Trophoblast cell (in vitro differentiated cells and primary cell): ENCODE results near the gene P2RY8.
"Not testable (repeated sequence)": the region's sequence is repeated elsewhere in the genome, so short reads cannot be mapped to it uniquely, and the experiment has no call there.

Experiments used
- DNase-seq, 2 donors: peaks; one replicate each; pipeline ENCODE4 v3.0.0-alpha.2; 2016
- H2AFZ ChIP-seq: 2 replicates; pipeline ENCODE4 v1.6.1; 2013; ENCODE audit warnings: low read length, moderate library complexity, mild to moderate bottlenecking; ENCODE audit not compliant: insufficient read depth, poor library complexity
- H2AK5ac ChIP-seq: 2 replicates; pipeline ENCODE4 v1.6.1; 2013; ENCODE audit warnings: mild to moderate bottlenecking, low read length
- H2BK120ac ChIP-seq: 2 replicates; pipeline ENCODE4 v1.6.1; 2013; ENCODE audit warnings: low read length, mild to moderate bottlenecking, moderate library complexity; ENCODE audit not compliant: insufficient read depth, poor library complexity
- H2BK12ac ChIP-seq: 2 replicates; pipeline ENCODE4 v1.6.1; 2013; ENCODE audit warnings: mild to moderate bottlenecking, low read length, moderate library complexity
- H2BK5ac ChIP-seq: 2 replicates; pipeline ENCODE4 v1.6.1; 2013; ENCODE audit warnings: low read length, low read depth, moderate library complexity, mild to moderate bottlenecking; ENCODE audit not compliant: poor library complexity
- H3K14ac ChIP-seq: 2 replicates; pipeline ENCODE4 v1.6.1; 2013; ENCODE audit warnings: mild to moderate bottlenecking, low read length
- H3K18ac ChIP-seq: 2 replicates; pipeline ENCODE4 v1.6.1; 2013; ENCODE audit warnings: mild to moderate bottlenecking, low read length
- H3K23ac ChIP-seq: 2 replicates; pipeline ENCODE4 v1.6.1; 2013; ENCODE audit warnings: low read length
- H3K27ac ChIP-seq: 2 replicates; pipeline ENCODE4 v1.5.1; 2013; ENCODE audit warnings: low read depth, mild to moderate bottlenecking, inconsistent platforms, low read length, moderate library complexity
- H3K27me3 ChIP-seq: 2 replicates; pipeline ENCODE4 v1.6.1; 2013; ENCODE audit warnings: inconsistent platforms, mild to moderate bottlenecking, low read length, moderate library complexity; ENCODE audit not compliant: insufficient read depth
- H3K36me3 ChIP-seq, 2 experiments: 1 replicate in 1 of 2; 2 replicates in 1 of 2; pipeline ENCODE4 v1.6.1; 2013; ENCODE audit warnings: low read length in 2 of 2, mild to moderate bottlenecking in 2 of 2, moderate library complexity in 1 of 2; ENCODE audit not compliant: insufficient read depth in 2 of 2, control insufficient read depth in 1 of 2
- H3K4ac ChIP-seq: 2 replicates; pipeline ENCODE4 v1.6.1; 2013; ENCODE audit warnings: low read depth, mild to moderate bottlenecking, low read length, moderate library complexity
- H3K4me1 ChIP-seq, 2 experiments: 1 replicate in 1 of 2; 2 replicates in 1 of 2; pipeline ENCODE4 v1.6.1; 2013; ENCODE audit warnings: low read length in 2 of 2, mild to moderate bottlenecking in 2 of 2, moderate library complexity in 1 of 2; ENCODE audit not compliant: insufficient read depth in 2 of 2, control insufficient read depth in 1 of 2
- H3K4me2 ChIP-seq: 2 replicates; pipeline ENCODE4 v1.6.1; 2013; ENCODE audit warnings: inconsistent platforms, mild to moderate bottlenecking, low read length, moderate library complexity
- H3K4me3 ChIP-seq: 2 replicates; pipeline ENCODE4 v1.5.1; 2013; ENCODE audit warnings: mild to moderate bottlenecking, low read depth, low read length, inconsistent platforms
- H3K79me1 ChIP-seq: one replicate; pipeline ENCODE4 v1.6.1; 2013; ENCODE audit warnings: low read length
- H3K79me2 ChIP-seq: 2 replicates; pipeline ENCODE4 v1.6.1; 2013; ENCODE audit warnings: low read length, mild to moderate bottlenecking; ENCODE audit not compliant: control insufficient read depth, insufficient read depth, poor library complexity
- H3K9ac ChIP-seq: 2 replicates; pipeline ENCODE4 v1.6.1; 2013; ENCODE audit warnings: mild to moderate bottlenecking, low read length
- H3K9me3 ChIP-seq: 2 replicates; pipeline ENCODE4 v1.6.1; 2013; ENCODE audit warnings: low read depth, mild to moderate bottlenecking, control low read depth, inconsistent platforms, low read length; ENCODE audit not compliant: insufficient read depth
- H4K12ac ChIP-seq: 2 replicates; pipeline ENCODE4 v1.6.1; 2013; ENCODE audit warnings: low read depth, mild to moderate bottlenecking, low read length, moderate library complexity
- H4K8ac ChIP-seq: 2 replicates; pipeline ENCODE4 v1.6.1; 2013; ENCODE audit warnings: low read depth, mild to moderate bottlenecking, low read length, moderate library complexity
- H4K91ac ChIP-seq: one replicate; pipeline ENCODE4 v1.6.1; 2013; ENCODE audit warnings: low read depth, mild to moderate bottlenecking, low read length, moderate library complexity
- WGBS: extraction: QIAGEN DNeasy Blood & Tissue Kit; methylation state at CpG from one replicate; pipeline ENCODE4 v1.1.7; 2013; ENCODE audit warnings: missing lambda C conversion rate; ENCODE audit not compliant: insufficient read length, insufficient coverage; ENCODE audit errors: extremely low coverage; 5-methylcytosine and 5-hydroxymethylcytosine counted together

P2RY8 gene

DNA sequence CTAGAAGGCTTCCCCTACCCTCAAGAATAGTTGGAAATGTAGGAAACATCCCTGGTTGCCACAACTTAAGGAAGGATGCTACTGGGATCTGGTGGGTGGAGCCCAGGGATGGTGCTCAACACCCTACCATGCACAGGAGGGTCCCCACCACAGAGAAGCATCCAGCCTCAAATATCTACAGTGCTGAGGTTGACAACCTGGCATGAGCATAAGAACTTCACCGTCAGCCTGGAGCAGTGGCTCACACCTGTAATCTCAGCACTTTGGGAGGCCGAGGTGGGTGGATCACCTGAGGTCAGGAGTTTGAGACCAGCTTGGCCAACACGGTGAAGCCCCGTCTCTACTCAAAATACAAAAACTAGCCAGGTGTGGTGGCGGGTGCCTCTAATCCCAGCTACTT lies 60.3 kb downstream of the P2RY8 start:
- H3K27me3 ChIP-seq: no peaks in the 10 kb centered on the region
- no peaks in the 10 kb centered on the region for H3K36me3 ChIP-seq
- WGBS: no CpG with 5 or more reads among the region's 5 CpGs
- no peak overlapping the region for H3K4me3 ChIP-seq
- H2AK5ac ChIP-seq: no peak overlapping the region
- H3K79me2 ChIP-seq: no peaks in the 10 kb centered on the region
- H3K79me1 ChIP-seq: no peaks in the 10 kb centered on the region
- no peak overlapping the region for H3K23ac ChIP-seq
- no peak overlapping the region for H3K4ac ChIP-seq
- H2BK120ac ChIP-seq: no peak overlapping the region
- no peak overlapping the region for H2AFZ ChIP-seq
- no peak for DNase-seq
- no peak overlapping the region for H4K8ac ChIP-seq
- no peak overlapping the region for H4K91ac ChIP-seq
- H2BK5ac ChIP-seq: no peak overlapping the region
- no peak overlapping the region for H3K4me2 ChIP-seq
- H4K12ac ChIP-seq: no peak overlapping the region
- H3K4me1 ChIP-seq: peaks cover 2 to 3% of the 10 kb centered on the region in 2 experiments
- no peak overlapping the region for H2BK12ac ChIP-seq
- H3K14ac ChIP-seq: no peak overlapping the region
- no peak overlapping the region for H3K27ac ChIP-seq
- H3K9me3 ChIP-seq: peaks cover 8% of the 10 kb centered on the region
- H3K9ac ChIP-seq: no peak overlapping the region
- no peak overlapping the region for H3K18ac ChIP-seq

- Histone ChIP-seq H3K79me2 (no peaks in the 10 kb centered on the region), H4K12ac (no peak overlapping the region), H3K4me2 (no peak overlapping the region), H3K36me3 (no peaks in the 10 kb centered on the region), H3K4me1 (no peaks in the 10 kb centered on the region), H3K9me3 (peaks cover 9% of the 10 kb centered on the region), H3K4ac (no peak overlapping the region), H3K14ac (no peak overlapping the region), H4K91ac (no peak overlapping the region), H4K8ac (no peak overlapping the region), H2AFZ (no peak overlapping the region), H3K4me3 (no peak overlapping the region), H2BK120ac (no peak overlapping the region), H3K23ac (no peak overlapping the region), H2AK5ac (no peak overlapping the region), H3K79me1 (no peaks in the 10 kb centered on the region), H3K27me3 (no peaks in the 10 kb centered on the region), H2BK5ac (no peak overlapping the region), H2BK12ac (no peak overlapping the region), H3K9ac (no peak overlapping the region), H3K27ac (no peak overlapping the region), H3K18ac (no peak overlapping the region)
- WGBS: no CpG with 5 or more reads among the region's 1 CpG
- DNase-seq: no peak
Measured at GRCh38 chrX:1475881-1476280, 61.1 kb downstream of the P2RY8 start.

GRCh38 chrX:1475481-1475880 lies 61.5 kb downstream of the P2RY8 start:
- no peak overlapping the region for H3K4ac ChIP-seq
- H2BK120ac ChIP-seq: no peak overlapping the region
- H3K9me3 ChIP-seq: peaks cover 9% of the 10 kb centered on the region
- no peaks in the 10 kb centered on the region for H3K79me2 ChIP-seq
- no peaks in the 10 kb centered on the region for H3K27me3 ChIP-seq
- H4K12ac ChIP-seq: no peak overlapping the region
- H3K4me3 ChIP-seq: no peak overlapping the region
- H3K36me3 ChIP-seq: no peaks in the 10 kb centered on the region
- no peaks in the 10 kb centered on the region for H3K79me1 ChIP-seq
- H3K14ac ChIP-seq: no peak overlapping the region
- no peak for DNase-seq
- no peak overlapping the region for H2BK5ac ChIP-seq
- no peak overlapping the region for H2AK5ac ChIP-seq
- H4K8ac ChIP-seq: no peak overlapping the region
- H4K91ac ChIP-seq: no peak overlapping the region
- no peak overlapping the region for H2BK12ac ChIP-seq
- H3K9ac ChIP-seq: no peak overlapping the region
- H3K27ac ChIP-seq: no peak overlapping the region
- no peak overlapping the region for H3K4me2 ChIP-seq
- no peak overlapping the region for H2AFZ ChIP-seq
- no peak overlapping the region for H3K23ac ChIP-seq
- no peak overlapping the region for H3K18ac ChIP-seq
- H3K4me1 ChIP-seq: no peaks in the 10 kb centered on the region
- no CpG with 5 or more reads among the region's 4 CpGs for WGBS

DNA sequence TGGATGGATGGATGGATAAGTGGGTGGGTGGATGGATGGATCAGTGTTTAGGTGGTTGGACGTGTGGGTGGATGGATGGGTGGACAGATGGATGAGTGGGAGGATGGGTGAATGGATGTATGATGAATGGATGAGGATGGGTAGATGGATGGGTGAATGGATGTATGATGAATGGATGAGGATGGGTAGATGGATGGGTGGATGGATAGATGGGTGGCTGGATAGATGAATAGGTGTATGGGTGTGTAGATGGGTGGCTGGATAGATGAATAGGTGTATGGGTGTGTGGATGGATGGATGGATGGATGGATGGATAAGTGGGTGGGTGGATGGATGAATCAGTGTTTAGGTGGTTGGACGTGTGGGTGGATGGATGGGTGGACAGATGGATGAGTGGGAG lies 62.4 kb downstream of the P2RY8 start:
- not testable (repeated sequence) for H4K8ac ChIP-seq, H3K14ac ChIP-seq, H2BK5ac ChIP-seq, H3K9ac ChIP-seq, H2AFZ ChIP-seq, H3K4me2 ChIP-seq, H4K12ac ChIP-seq, DNase-seq, H3K79me2 ChIP-seq, H3K9me3 ChIP-seq, H4K91ac ChIP-seq, H3K4me3 ChIP-seq, H2BK120ac ChIP-seq, H3K18ac ChIP-seq, H3K27ac ChIP-seq, H3K36me3 ChIP-seq, H2BK12ac ChIP-seq, H3K27me3 ChIP-seq, H3K4me1 ChIP-seq, H3K23ac ChIP-seq, H3K4ac ChIP-seq, H3K79me1 ChIP-seq, H2AK5ac ChIP-seq
- WGBS: no CpG with 5 or more reads among the region's 2 CpGs
